Heart left ventricle (tissue), 13 donors: ENCODE data around the gene PTPRN2.

Source experiments
- CTCF ChIP-seq, 12 donors: fragments of 200-600 bp; sonication (generic) in 4 of 12; IDR thresholded peaks; one replicate each; pipeline versions ENCODE4 v1.5.0 to v1.8.0; 2018 to 2022; ENCODE audit warnings: antibody characterized with exemption in 12 of 12, mild to moderate bottlenecking in 5 of 12
- POLR2A ChIP-seq, 2 donors: fragments of 450-650 bp; IDR thresholded peaks; one replicate each; pipeline ENCODE4 v1.6.1; 2017; ENCODE audit warnings: antibody characterized with exemption in 2 of 2, mild to moderate bottlenecking in 2 of 2, moderate library complexity in 2 of 2
- donor health status: ischemic (EF 13 %, LVEDD 7.1; RV severe dilation, severe dysfunction).
- donor health status: DM: no; HTN: yes; CAD: no.
- donor health status: DM: no; HTN: no; CAD: no.
- donor health status: ischemic (EF 25% LVEDD 6.9; RV normal size, moderate dysfunction).
- donor health status: ischemic (EF 25% LVEDD 5.7; RV mildly dilated, moderate dysfunction).
- donor health status: ischemic (EF 35%, LVEDD 5.7; RV mildly dilated, moderate dysfunction).
- donor health status: nonischemic (EF 11% LVEDD 7.7; RV severe dilation, severe dysfunction).
- donor health status: DM: yes; HTN: yes; CAD: no.
- donor health status: PGD.
- donor health status: ischemic (EF 29% LVEDD 5.4; RV normal size, mild dysfunction).
- donor health status: nonischemic (EF 23%, LVEDD 6.1; RV moderate dilation, normal function).

DNA sequence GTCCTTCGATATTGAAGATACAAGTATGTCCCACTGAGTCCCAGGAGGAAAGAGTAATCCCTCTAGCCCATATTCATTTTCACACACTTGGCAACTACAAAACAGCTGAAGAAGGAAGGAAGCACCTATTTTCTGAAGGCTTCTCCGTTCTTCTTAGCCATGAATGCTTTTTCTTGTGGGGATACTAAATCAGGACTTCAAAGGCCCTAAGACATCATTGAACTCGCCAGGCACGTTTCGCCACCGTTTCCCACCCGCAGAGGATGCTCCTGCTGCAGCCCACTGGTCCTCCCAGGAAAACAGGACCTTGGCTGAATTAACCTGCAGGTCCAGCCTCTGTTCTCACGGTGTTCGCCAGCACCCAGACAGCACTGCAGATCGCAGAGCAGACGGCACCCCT is 689.4 kb downstream of the PTPRN2 start:
- TF ChIP-seq CTCF (IDR thresholded peaks at IDR 0.05) (no peak), POLR2A (IDR thresholded peaks at IDR 0.05) (no peak)
